GM21423 (cell line): ENCODE measurements around the gene FIP1L1.
"Not testable (repeated sequence)": the region's sequence is repeated elsewhere in the genome, so short reads cannot be mapped to it uniquely, and the experiment has no call there.

Experiments used
- ATAC-seq: cut with Tn5 transposase; IDR thresholded peaks from one replicate; pipeline ENCODE4 v1.9.1; 2021; ENCODE audit warnings: mild to moderate bottlenecking, moderate library complexity; ENCODE audit not compliant: unreplicated experiment

The FIP1L1 gene

DNA sequence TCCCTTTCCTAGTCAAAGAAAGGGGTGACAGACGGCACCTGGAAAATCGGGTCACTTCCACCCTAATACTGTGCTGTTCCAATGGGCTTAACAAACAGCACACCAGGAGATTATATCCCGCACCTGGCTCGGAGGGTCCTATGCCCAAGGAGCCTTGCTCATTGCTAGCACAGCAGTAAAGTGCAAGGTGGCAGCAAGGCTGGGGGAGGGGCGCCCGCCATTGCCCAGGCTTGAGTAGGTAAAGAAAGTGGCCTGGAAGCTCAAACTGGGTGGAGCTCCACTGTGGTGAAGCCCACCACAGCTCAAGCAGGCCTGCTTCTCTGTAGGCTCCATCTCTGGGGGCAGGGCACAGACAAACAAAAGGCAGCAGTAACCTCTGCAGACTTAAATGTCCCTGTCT lies 89.1 kb downstream of the FIP1L1 start:
- ATAC-seq, result not testable (repeated sequence)

DNA sequence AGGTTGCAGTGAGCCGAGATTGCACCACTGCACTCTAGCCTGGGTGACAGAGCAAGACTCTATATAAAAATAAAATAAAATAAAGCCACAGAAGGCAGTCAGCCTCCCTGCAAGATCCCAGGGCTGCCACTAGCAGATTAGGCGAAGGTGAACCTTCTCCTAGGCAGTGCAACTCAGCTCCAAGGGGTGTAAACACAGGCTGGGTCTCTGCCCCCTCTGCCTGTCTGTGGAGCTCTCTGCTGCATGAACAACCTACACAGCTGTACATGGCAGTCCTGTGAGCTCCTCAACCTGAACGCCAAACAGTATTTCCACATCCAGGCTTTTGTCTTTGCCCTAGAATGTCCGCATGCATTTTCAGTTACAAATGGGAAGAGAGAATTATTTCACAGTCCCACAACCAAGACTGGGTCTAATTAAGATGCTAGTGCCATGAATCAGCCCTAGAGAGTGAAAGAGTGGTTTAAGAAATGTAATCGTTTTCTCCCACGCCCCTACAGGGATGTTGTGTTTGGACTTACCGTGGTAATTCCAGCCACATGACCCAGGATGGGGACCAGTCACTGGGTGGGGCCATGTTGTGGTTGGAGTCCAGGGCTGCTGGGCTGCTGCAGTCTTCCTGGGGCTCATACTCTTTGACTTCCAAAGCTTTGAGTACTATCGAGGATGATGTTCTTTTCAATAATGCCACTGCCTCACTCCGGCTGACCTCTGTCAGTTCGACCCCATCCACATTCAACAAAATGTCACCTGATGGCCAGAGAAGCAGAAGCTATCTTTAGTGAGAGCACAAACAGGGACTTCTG lies 99.0 kb downstream of the FIP1L1 start:
- no peak for ATAC-seq

DNA sequence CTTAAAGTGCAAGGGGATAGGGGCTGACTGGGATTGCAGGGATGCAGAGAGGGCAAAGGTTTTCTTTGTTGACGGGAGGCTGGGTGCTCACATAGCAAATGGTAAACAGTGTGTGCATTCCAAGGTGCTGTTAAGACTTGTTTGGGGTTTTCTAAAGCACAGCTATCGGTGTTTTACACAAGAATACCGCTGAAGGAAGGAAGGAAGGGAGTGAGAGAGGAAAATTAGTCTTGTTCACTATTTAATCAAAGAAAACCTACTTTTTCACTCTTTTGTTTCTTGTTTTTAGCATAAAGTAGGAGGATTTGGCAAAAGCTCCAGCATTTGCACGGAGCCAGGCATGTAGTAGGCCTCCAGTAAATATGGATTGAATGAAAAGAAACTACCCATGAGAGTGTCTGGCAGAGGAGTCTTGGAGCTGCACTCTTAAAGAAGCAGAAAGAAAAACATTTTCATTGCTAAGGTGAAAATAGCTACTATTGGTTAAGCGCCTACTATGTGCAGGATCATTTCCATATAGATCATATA lies 99.7 kb downstream of the FIP1L1 start:
- no peak for ATAC-seq

DNA sequence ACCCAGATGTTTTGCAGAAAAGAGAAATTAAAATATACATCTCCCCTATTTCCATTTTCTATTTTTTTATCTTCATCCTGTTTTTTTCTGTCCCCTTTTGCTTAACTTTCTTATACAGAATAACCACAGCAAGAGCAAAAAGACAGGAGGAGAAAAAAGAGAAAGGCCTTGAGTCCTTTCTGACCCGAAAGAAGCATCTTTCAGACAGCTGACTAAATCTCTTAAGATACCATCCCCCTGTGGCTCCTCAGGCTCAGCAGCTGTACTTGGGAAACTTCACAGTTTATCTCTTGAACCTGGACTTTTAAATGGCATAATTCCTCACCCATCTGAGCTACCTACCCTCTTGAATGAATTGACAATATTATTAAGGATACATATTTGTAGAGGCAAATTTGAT lies 100.2 kb downstream of the FIP1L1 start:
- ATAC-seq, result no peak

DNA sequence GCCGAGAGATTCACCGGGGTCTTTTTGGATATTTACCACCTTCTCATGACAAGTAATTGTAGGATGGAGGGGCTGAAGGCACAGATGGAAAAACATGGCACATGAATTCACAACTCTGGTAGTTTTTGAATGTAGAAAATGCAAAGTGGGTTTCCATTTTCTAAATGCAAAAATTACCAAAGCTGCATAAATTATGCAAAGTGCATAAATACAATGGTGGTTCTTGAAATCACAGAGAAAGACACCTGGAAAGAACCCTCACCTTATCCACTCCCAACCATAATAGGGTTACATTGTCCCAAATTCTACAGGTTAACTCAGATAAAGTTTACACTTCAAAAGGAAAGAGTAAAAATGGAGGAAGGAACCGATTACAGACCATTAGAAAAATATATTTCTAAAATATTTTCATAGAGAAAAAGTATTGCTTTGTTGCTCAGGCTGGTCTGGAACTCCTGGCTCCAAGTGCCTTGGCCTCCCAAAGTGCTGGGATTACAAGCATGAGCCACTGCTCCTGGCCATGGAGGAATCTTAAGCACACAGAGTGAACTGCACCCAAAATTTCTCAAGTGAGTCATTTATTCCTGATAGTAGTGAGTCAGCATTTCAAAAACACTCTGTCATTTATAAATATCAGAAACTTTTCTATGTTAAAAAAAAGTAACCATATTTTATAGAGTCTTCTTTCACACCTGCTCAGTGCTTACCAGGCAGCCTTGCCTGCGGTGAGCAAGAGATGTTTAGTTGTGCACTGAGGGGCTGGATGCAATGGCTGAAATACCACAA lies 101.4 kb downstream of the FIP1L1 start:
- no peak for ATAC-seq

DNA sequence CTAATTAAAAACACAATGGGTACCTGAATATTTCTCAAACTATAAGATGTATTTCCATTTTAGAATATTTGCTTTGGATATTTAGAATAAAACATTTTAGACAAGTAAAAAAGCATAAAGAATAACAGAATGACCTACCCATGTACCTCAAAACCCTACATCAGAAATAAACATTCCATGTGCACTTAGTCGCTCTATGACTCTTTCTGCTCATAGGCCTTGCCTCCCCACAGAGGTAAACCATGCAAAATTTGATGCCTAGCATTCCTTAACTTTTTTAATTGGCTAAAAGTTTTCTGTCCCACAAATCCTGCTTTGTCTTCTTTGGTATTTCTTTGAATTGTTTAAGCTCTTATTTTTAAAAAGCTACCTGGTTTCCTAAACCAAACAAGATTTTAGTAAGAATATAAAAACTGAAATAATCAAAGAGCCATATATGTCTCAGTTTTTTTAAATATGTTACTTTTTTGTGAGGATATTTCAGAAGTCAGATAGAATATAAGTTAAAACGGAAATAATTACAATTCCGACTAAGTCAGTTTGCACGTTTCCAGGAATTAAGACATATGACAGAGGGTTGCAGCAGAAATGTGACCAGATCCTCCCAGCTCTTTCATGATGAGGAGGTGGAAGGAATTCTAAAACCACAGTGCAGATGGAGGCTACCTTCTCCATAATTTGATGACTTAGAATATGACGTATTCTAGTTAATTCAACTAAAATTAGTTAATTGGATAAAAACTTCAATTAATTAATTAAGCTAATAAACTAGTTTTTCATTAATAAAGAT lies 102.5 kb downstream of the FIP1L1 start:
- no peak for ATAC-seq

DNA sequence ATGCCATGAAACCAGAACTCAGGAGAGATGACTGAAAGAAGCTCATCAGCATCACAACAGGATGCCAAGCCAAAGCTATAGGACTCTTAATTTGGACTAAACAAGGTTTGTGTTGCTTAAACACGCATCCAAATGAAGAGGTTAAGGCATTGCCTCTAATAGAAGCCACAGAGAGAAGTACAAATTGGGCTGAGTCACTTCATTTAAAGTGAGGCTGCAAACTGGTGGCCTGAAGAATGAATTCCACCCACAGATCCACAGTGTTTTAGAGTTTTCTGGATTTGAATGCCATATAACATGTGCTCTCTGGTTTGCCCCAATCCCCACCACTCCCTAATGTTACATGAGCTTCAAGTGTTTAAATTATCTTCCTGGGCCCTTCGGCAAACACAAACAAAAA lies 103.5 kb downstream of the FIP1L1 start:
- ATAC-seq, result no peak

DNA sequence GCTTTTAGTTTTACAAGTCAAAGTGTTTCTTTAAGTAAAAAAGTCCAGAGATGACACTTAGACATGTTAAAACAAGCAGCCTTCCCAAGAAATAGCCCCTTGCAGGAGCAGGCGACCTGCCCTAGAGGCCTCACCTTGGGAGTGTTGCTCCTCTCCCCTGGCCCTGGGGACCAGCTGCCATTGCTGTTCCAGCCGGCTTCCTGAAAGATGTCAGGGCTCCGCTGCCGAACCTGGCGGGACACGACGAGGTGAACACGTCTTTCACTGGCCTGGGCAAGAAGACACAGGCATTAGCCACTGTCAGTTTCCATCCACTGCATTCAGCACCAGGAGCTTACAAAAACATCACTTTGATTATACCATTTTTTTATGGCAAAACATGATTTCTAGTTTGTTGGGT lies 104.1 kb downstream of the FIP1L1 start:
- no peak for ATAC-seq

DNA sequence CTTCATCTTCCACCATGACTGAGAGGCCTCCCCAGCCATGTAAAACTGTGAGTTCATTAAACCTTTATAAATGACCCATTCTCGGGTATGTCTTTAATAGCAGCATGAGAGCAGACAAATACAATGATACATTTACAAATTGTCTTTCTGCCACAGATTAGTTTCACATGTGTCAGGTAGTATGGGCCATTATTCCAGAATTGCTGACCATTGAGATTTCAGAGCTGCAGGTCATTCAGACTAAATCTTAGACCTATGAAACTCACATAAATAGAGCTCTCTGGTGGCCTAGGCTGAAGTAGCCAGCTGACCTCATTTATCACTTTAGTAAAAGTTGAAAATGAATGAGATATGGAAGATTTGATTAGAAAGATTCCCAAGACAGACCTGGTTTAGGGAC lies 105.8 kb downstream of the FIP1L1 start:
- ATAC-seq, result no peak

DNA sequence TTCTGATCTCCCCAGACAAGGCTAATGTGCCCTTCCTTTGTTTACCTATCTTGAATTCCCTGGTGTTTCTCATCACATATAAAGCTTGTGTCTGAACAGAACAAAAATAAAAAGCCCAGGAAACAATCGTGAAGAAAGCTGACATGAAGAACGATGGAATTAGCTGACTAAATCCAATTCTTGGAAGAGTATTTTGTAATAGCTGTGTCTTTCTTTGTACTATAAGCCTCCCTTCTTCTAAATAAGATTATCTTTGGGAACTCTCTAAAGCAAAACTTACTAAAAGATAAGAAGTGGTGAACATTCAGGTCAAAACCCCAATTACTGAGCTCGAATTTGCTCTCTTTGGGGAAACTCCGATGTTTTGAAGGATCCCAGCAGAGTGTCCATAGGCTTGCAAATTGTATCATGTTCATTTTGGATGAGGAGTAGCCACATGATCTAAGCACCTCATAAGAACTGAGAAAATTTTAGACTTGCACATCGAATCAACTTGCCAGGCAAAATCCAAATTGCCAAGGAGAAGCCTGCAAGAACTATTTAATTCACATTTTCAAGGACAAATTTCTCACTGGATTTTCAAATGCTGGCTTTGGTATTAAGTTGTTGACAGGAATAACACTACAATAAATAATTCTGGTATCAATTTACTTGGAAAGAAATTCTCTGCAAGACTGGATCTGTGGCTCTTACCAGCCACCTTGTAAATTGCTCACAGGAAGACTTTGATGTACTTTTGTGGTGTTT lies 107.6 kb downstream of the FIP1L1 start:
- ATAC-seq, result no peak

DNA sequence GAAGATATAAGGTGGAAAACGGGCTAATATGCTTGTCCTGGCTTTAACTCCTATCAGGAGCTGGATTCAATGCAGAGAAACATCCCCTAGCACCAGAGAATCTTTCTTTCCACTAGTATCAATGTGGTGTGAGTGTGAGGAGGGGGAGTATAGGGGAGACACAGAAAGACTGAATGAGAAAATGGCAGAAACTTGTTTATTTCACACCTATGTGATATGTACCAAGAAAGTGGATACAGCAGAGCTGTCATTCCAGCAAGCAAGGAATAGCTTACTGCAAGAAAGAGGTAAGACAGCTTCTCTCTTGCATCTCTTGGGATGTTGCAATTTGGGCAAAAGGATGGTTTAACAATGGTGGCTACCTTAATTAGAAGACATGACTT lies 108.2 kb downstream of the FIP1L1 start:
- ATAC-seq, result no peak

DNA sequence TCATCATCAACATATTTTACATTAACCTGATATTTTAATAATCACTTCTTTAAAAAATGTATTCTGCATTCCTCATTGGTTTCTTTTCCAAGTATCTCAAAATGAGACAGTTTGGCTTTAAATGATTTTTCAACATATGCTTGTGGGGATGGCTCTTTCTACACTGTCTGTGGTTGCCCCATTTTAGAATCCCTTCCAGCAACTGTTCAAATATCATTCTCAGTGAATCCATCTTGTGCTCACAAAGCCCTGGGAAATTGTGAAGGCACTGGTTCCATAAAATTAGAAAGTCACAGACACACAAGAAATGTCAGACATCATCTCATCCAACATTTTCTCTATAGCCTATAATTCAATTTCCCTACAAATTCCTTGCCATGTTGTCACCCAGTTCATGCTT lies 110.3 kb downstream of the FIP1L1 start:
- ATAC-seq, result no peak

DNA sequence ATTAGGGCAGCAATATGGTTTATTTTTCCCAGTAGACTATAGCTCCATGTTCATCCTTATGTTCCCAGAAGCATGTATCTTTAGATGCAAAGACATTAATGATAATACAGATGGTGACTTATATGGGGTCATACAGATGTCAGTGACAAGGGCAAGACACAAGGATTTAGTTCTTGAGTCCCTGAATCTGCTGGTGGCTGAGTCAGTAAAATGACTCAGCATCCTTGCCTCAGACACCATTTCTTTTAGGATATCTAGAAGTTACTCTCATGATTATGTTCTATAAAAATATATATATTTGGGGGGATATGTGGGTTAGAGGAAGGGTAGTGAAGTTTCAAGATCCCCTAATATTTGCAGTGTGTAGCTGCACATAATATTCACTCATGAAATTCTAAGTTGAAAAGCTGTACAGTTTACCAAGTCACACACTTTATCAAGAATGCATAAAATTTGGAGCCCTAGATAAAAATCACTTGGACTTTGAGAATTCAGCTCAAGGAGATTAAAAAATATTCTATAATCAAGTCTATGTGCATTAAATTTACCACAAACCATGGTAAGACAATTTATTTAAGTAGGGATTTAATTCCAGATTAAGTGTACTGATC lies 111.9 kb downstream of the FIP1L1 start:
- ATAC-seq, result no peak

DNA sequence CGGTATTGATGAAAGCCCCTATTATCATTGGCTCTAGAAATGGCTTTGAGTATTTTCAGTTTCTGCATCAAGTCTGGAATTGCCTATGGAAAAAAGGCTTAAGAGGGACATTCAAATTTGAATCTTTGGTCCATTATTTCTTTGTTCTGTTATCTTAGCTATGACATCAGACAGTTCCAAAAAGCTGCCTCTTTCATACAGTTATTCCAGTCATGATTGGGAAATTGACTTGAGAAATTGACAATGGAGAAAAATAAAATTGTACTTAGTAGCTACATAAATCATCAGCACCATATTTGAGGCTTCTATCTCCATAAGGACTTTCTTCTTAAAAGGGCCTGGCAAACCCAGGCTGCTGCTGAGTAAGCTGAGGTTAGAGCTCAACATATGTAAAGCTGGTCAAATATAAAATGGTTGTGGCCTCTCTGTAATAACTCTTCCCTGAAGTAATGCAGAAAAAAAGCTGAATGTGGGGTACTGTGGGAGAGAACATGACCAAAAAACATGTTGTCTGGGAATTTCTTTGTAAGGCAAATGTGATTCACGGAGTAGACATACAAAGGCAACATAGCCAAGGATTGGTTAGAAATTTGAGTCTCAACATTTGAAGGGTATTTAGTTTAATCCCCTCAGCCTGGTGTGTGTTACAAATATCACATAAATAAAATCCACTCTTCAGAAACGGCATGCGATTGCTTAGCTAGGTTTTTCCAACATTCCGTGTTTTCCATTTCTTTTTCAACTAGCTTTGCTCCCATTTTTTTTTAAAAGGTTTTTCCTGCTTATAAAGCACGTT lies 112.9 kb downstream of the FIP1L1 start:
- ATAC-seq, result no peak

DNA sequence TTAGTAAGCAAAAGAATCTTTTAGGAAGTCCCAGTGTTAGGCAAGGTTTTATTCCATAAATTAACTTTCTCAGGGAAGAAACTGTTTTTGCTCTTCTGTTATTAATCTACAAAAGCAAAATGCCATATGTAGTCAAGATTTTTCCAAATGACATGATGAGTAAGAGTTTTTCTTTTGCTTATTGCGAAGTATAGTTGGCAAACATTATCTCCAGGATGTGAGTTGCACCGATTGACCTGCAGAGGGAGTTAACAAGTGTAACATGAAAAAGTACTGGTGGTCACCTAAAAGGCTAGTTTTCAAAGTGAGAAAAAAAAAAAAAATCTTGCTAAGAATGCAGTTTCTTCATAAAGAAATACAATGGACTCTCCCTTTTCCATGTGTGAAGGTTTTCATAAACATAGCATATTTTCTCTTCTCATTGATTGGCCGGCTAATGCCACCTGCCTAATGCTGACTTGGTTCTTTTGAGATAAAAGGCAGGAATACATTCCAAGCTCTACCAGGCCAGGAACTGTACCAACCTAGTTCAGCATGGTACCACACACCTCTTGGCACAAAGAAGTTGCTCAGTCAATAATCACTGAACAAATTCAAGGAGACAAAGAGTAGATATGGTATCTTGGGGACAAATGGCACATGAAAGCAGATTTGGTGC lies 113.7 kb downstream of the FIP1L1 start:
- no peak for ATAC-seq

DNA sequence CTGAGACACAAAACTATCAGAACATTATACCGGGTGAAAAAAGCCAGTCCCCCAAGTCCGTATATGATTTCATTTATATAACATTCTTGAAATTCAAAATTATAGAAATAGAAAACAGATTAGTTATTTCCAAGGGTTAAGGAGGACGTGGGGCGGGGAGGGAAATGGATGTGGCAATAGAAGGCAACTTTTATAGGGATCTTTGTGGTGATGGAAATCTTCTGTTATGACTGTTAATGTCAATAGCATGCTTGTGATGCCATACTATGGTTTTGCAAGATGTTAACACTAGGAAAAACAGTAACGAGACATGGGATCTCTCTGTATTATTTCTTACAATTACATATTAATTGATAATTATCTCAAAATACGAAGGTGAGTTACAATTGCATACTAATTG lies 117.4 kb downstream of the FIP1L1 start:
- no peak for ATAC-seq

DNA sequence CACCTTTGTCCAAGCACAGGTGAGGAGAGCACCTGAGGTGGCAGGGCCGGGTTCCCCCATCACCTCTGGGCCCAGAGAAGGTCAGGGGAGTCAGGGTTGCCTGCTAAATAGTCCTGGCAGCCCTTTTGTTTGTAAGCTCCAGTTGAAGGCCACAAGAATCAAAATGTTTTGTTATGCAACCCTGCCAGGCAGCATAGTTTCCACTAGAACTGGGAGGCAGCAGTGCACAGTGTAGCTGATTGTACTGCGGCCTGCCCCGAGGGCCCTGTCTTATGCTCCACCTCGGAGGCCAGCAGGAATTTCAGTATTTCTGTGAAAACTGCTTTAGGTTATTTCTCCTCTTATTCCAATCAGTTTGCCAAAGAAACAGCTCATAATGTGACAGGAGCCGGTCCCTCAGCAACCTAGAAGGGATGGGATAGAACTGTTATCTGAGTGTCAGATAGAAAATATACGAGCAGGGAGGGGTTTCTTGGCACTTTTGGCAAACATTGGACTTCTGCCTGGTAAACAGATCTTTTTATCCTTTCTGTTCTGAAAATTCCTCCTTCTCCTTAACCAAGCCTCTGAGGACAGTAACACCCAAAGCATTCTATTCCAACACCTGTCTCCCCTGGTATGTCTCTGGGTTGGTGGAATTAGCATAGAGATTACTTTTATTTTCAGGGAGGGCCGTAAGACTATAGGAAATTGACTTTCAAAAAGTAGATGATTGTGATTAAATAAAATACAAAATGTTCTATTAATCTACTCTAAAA lies 120.2 kb downstream of the FIP1L1 start:
- ATAC-seq, result no peak

DNA sequence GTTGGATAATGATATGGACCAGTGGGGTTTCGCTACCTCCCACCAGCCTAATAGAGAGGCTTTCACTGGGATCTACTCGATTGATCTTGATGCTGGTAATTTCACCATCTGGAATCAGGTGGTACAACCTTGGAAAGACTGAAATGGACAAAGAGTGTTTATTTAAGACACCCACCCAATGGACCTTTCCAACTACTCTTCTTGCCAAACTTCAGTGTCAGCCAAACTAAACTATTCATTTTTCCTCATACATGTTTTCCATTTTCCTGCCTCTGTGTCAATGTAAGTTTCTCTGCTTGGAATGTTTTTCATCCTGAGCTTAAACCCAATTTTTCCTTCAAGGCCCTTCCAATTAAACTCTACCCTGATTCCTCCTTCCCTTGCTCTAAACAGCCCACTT lies 121.3 kb downstream of the FIP1L1 start:
- ATAC-seq, result no peak
